ENCODE results near the gene THBS2.

DNA sequence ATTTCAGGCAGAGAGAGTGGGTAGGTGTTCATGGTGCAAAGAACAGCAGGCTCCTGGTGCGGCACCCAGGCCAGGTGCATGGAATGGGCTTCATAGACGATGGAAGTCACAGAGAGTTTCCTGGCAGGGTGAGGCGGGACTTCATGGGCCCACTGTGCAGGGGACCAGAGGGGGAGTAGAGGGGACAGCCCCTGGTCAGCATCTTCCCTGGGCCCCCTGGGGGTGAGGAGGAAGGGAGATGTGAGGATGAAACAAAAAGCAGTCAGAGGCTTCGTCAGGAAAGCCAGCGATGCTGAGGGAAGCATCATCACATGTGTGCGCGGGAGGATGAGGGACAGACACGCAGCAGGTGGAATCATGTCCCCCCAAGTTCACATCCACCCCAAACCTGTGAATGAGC, 2.4 kb upstream of the THBS2 start:
- TF ChIP-seq GATA3 (IDR thresholded peaks at IDR 0.05; ENCODE audit: low read depth, low read length) (no peak), GATA2 (IDR thresholded peaks at IDR 0.05; ENCODE audit: low read depth, low read length) (no peak)

All from SH-SY5Y (cell line).